Measurements from ENCODE around the gene ZBTB16.

DNA sequence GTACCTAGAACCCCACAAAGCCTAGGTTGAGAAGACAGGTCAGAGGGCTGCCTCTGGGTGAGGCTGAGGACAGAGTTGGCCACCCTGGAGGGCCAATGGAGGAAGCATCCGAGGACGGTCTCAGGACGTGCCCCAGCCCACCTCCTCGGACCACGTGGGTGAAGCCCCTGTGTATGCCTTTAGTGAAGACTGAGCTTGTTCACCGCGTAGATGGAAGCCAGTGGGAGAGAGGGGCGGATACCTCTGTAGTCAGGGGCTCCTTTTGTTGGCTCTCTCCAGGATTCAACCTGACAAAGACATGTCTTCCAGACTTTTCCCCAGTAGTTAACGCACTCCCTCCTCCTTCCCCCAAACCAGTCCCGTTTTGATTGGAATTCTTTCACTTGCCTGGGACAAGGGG is 110.7 kb downstream of the ZBTB16 start:
- TF ChIP-seq, protein P1, sequence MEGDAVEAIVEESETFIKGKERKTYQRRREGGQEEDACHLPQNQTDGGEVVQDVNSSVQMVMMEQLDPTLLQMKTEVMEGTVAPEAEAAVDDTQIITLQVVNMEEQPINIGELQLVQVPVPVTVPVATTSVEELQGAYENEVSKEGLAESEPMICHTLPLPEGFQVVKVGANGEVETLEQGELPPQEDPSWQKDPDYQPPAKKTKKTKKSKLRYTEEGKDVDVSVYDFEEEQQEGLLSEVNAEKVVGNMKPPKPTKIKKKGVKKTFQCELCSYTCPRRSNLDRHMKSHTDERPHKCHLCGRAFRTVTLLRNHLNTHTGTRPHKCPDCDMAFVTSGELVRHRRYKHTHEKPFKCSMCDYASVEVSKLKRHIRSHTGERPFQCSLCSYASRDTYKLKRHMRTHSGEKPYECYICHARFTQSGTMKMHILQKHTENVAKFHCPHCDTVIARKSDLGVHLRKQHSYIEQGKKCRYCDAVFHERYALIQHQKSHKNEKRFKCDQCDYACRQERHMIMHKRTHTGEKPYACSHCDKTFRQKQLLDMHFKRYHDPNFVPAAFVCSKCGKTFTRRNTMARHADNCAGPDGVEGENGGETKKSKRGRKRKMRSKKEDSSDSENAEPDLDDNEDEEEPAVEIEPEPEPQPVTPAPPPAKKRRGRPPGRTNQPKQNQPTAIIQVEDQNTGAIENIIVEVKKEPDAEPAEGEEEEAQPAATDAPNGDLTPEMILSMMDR (IDR thresholded peaks at IDR 0.05), result no peak
- no peak for TF ChIP-seq EZH2phosphoT487 (IDR thresholded peaks at IDR 0.05)

All from neural progenitor cell (in vitro differentiated cells).